ENCODE measurements around the gene KDM6B. TPM values are rescaled to one million over a fixed set of nuclear protein-coding genes. Genes with fewer than 3 reads are reported as not detected.

KDM6B gene
- polyA plus RNA-seq (2013, experiment 1 of 2; ENCODE audit: insufficient read length): 19.6 TPM
- polyA plus RNA-seq (2013, experiment 2 of 2; ENCODE audit: insufficient read length): 19.8 TPM

DNA sequence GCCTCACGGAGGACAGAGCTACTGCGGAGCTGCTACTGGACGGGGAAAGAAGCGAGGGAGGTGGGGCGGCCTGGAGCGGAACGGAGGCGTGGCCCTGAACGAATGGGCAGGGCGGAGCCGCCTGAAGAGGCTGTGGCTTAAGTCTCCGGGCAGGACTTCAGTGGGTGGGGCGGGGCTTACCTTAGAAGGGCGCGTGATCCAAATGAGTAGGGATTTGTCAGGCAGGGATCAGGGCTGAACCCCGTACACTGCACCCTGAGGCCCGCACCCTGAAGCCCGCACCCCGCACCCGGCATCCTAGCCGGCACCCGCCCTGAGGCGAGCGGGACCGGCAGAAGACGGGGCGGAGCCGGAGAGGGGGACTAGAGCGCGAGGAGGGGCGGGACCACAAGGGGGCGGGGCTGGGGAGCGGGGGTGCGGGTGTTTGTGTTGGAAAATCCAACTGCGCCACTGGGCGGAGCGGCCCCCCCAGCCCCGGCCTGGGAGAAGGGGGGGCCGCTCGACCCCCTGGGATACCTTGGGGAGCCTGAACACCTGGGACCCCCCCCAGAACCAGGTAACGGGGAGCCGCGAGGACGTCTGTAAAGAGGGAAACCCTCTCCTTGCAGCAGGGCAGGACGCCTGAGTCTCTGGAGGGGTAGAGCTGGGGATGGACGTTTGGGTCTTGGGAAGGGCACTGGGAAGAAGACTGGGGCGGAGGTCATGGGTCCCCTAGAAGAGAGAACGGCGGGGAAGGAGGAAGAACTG is at the start of gene KDM6B:
Gene KDM6B (plus strand): TSS at position 423 of the 747 bp plus-strand sequence. CDS start 11,338 bp downstream, outside the sequence.
- DNase-seq: peak; percentile 87

GRCh38 chr17:7786866-7787265 is 47.2 kb upstream of the KDM6B start:
- DNase-seq: no peak

DNA sequence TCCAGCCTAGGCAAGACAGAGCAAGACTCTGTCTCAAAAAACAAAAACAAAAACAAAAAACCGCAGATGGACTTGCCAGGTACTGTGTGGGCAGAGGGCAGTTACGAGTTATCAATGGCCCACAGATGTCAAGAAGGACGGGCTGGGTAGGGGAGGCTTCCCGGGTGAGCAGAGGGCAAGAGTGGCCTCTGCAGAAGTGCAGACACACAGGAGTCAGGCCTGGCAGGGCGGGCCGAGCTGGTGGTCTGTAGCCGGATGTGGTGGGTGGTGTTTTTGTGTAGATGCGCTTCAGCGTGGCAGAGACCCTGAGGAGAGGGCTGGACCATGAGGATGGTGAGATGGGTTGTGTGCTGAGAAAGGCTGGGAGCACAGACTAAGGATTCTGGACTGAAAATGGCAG is 44.9 kb upstream of the KDM6B start:
- no peak for DNase-seq

DNA sequence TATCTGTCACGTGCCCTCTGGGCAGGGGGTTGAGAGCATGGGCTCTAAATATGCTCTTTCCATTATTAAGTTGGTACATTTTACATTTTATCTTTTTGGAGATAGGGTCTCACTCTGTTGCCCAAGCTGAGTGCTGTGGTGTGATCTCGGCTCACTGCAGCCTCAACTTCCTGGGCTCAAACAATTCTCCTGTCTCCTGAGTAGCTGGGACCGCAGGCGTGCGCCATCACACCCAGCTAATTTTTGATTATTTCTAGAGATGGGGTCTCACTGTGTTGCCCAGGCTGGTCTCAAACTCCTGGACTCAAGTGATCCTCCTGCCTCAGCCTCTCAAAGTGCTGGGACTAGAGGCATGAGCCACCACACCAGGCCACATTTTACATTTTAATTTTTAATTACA is 43.9 kb upstream of the KDM6B start:
- no peak for DNase-seq

- DNase-seq: no peak
These were observed 41.4 kb upstream of the KDM6B start for GRCh38 chr17:7792611-7793010.

- no peak for DNase-seq
These were observed 39.8 kb upstream of the KDM6B start for GRCh38 chr17:7794075-7794663.

- DNase-seq: no peak
These were observed 36.0 kb upstream of the KDM6B start for GRCh38 chr17:7797976-7798375.

- DNase-seq: no peak
These were observed 35.2 kb upstream of the KDM6B start for GRCh38 chr17:7798839-7799238.

DNA sequence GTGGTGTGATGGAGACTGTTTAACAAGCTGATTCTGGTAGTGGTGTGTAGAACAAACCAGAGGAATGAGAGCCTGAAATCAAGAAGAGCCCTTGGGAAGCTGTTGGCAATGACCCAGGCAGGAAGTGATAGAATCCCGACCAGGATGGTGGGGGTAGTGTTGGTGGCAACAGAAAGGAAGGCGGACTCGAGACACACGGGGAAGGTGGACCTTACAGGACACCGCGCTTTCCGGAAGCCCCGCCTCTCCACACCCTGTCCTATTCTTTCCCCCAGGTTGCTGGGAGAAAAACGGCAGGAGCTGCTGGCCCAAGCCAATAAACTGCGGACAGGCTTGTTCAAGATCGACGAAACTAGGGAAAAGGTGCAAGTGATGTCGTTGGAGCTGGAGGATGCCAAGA is 30.0 kb upstream of the KDM6B start:
- DNase-seq: peak; percentile 31

- DNase-seq: no peak
These were observed 27.4 kb upstream of the KDM6B start for GRCh38 chr17:7806587-7806986.

- no peak for DNase-seq
These were observed 26.8 kb upstream of the KDM6B start for GRCh38 chr17:7807206-7807605.

- no peak for DNase-seq
These were observed 24.8 kb upstream of the KDM6B start for GRCh38 chr17:7809086-7809790.

GRCh38 chr17:7809791-7810343 is 24.1 kb upstream of the KDM6B start:
- peak; percentile 37 for DNase-seq

DNA sequence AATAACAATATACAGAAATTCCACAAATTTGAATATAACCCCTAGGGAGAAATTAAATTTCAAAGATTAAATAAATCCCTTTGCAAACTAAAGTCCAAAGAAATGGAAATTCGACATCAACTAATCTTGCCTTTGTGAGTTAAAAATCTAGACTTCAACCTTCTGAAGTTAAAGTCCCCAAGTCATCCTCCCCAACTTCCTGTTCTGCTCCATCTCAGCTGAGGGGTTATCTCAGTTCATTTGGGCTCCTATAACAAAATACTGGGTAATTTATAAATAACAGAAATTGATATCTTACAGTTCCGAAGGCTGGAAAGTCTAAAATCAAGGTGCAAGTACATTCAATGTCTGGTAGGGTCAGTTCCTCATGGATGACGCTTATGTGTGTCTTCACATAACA is 22.8 kb upstream of the KDM6B start:
- DNase-seq: no peak

DNA sequence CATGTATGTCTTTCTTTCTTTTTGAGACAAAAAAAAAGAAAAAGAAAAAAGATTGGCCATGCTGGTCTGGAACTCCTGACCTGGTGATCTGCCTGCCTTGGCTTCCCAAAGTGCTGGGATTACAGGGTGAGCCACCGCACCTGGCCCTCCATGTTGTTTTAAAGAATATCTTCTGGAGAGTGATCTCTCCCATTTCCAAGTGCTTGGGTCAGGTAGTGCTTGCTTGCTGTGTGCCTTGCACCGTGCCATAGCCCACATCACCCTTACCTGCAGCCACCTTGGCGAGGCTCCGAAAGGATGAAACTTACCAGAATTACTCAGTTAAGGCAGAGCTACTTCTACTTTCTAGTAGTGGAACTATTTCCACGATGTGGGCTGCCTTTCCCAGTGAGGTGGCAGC is 19.0 kb upstream of the KDM6B start:
- DNase-seq: no peak

DNA sequence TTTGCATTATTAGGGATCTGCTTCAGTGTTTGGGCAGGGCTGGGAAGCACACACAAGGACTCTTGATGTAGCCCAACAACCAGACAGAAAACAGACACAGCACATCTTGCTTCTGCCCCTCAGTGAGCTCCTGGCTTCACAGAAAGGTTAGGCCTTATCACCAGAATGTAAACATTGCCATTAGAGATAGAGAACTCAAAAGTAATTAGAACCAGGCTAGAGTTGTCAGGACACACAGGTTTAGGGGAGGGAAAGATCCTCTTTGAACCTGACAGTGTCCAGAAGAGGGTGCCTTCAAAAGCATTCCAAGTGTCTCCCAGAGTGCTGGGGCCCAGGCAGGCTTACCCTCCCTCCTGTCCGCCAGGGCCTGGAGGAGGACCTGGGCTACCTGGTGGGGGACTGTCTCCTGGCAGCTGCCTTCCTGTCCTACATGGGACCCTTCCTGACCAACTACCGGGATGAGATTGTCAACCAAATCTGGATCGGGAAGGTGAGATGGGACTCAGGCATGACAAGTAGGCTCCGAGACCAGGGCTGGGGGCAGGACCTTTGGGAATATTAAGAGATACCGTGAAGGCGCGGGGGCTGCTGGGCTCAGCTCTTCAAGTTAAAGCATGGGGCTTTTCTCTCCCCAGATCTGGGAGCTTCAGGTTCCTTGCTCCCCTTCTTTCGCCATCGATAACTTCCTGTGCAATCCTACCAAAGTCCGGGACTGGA is 16.9 kb upstream of the KDM6B start:
- DNase-seq: no peak

- no peak for DNase-seq
These were observed 16.4 kb upstream of the KDM6B start for GRCh38 chr17:7817643-7817964.

GRCh38 chr17:7818026-7818425 is 16.0 kb upstream of the KDM6B start:
- DNase-seq: no peak

DNA sequence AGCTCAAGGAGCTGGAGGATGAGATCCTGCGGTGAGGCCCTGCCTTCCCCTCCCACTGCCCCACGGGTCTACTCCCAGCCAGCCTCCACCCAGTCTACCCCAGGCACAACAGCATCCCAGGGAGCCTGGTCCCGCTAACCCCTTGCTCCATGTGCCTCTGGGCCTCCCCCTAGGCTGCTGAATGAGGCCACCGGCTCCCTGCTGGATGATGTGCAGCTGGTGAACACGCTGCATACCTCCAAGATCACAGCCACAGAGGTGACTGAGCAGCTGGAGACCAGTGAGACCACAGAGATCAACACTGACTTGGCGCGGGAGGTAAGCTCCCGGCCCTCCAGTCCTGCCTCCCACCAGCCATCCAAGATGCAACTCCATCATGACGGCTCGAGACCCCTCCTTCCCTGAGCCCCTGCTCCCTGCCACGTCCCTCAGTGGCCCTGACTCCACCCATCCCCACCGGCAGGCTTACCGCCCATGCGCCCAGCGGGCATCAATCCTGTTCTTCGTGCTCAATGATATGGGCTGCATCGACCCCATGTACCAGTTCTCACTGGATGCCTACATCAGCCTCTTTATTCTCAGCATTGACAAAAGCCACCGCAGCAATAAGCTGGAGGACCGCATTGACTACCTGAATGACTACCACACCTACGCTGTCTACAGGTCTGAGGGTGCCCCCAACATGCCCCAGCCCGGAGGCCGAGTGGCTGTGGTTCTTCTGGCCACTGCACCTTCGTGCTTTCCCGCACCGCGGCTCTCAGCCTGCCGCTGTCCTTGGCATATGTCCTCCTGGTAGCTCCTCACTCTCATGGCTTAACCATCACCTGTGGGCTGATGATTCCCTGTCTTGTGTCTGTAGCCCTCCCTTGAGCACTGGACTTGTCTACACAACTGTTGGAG is 15.0 kb upstream of the KDM6B start:
- no peak for DNase-seq

DNA sequence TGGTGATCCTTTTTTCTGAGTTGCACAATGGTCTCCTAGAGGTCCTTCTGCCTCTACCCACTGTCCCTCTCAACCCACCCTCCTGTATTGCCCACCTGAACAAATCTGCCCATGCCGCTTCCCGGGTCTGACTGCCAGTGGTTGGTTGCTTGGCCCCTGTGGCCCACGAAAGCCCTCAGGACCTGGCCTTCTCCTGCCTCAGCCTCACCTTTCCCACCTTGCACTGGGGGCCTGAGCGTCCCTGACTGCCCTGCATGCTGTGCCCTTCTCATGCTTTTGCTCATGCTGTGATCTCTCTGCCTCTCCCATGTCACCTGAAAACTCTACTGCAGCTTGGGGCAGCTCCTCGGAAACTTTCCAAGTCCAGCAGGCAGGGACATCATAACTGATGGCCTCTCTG is 13.8 kb upstream of the KDM6B start:
- DNase-seq: no peak

DNA sequence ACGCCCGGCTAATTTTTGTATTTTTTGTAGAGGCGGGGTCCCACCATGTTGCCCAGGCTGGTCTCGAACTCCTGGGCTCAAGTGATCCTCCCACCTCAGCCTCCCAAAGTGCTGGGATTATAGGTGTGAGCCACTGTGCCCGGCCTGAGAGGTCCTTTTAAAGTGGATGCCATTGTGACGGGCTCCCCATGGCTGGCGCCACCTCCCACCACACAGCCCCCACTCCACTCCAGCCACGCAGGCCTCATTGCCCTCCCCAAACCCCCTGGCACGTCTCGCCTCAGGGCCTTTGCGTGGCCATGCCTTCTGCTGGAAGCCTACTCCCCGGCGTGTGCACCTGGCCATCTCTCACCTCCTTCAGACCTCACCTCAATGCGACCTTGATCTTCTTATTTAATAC is 11.9 kb upstream of the KDM6B start:
- no peak for DNase-seq

DNA sequence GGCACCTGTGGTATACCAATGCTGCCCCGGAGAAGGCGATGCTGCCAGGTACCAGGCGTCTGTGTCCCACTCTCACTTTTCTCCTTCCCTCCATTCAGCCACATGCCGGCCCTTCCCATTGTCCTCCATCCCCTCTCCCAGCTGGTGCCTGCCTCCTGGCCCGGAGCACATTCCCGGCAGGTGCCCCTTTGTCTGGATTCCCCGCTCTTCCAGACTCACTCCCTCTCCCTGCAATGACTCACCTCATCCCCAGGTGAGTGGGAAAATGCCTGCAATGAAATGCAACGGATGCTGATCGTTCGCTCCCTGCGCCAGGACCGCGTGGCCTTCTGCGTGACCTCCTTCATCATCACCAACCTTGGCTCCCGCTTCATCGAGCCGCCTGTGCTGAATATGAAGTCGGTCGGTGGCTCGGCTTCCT is 10.4 kb upstream of the KDM6B start:
- no peak for DNase-seq

Data from fibroblast of skin of scalp (primary cell).